ENCODE data around the gene CDH4. TPM values are rescaled to one million over a fixed set of nuclear protein-coding genes. Genes with fewer than 3 reads are reported as not detected.
"Not testable (repeated sequence)": the region's sequence is repeated elsewhere in the genome, so short reads cannot be mapped to it uniquely, and the experiment has no call there.

Gene CDH4
- total RNA-seq, 1 donor from 2014 or later = 1.1 TPM

- no peak for DNase-seq
These were observed 207.6 kb downstream of the CDH4 start for GRCh38 chr20:61459705-61460104.

GRCh38 chr20:61460261-61461052 is 208.4 kb downstream of the CDH4 start:
- no peak for DNase-seq

DNA sequence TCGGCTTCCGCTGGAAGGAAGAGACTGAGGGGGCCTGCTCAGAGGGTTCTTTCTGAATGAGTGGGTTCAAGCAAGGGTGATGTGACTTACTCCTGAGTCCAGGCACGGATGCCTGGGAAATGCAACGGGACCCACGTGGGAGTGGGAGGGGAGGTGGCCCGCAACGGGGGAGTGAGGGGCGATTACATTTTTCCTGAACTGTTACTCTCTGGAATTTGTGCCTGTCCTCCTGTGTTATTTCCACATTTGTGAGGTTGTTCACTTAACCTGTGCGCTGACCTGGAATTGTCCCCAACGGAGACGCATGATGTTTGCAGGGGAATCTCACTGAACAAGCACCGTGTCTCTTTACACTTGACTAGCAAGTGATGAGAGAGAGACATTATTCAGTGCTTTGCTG is 209.4 kb downstream of the CDH4 start:
- DNase-seq = no peak

DNA sequence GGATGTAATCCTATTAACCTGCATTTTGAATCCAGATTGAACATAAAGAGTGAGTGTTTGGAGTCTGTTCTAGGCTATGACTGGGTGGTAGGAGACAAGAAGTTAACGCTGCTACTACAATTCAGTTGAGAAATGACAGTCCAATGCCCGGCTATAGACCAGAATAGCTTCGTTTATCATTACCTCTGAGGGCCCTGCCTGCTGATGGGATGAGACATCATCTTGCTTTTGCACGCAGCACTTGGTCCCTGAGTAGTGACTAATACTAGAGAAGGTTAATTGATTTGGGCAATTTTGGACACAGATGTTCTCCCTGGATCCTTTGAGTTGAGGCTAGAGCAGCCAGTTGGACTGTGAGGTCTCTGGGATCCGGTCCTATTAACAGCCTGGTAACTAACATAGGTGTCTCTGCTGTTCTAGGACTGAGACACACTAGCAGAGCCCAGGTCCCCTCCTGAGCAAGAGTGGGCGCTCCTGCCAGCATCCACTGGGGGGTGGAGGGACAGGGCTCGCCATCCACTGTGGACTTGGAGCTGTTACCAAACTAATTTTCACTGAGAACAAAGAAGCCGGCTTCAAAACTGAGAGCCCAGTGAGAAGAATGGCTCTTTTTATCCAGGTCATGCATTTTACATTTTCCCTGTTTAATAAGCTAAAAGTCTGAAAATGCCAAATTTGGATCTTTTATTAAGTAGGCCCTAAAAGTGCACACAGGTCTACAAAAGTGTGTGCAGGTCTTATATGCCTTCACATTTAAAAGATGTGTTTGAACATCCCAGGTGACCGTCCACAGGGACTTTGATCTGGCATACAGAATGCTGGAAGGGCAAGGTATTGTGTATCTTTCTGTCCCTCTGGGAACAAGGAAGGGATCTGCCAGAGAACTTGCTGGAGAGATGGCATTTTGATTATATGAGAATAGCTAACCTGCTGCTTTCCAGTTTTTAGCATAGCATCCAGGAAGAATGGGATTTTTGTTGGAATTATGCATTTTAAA is 212.5 kb downstream of the CDH4 start:
- no peak for DNase-seq

- DNase-seq = no peak
These were observed 223.7 kb downstream of the CDH4 start for GRCh38 chr20:61475729-61476128.

DNA sequence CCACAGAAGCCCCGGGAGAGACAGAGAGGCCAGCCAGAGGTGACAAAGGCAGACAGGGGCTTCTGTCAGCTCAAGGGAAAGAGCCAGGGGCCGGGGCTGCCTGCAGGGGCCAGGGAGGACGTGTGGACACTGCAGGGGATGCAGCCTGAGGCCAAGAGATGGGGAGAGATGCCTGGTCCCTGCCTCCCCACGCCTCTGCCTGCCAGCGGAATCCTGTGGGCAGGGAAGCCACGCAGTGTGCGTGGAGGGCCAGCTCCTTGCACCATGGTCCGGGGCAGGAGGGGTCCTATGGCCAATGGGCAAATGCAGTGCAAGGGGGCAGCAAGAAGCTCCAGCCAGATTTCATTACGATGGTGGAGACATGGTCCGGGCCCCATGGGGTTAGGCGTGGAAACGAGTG is 224.9 kb downstream of the CDH4 start:
- DNase-seq = no peak

DNA sequence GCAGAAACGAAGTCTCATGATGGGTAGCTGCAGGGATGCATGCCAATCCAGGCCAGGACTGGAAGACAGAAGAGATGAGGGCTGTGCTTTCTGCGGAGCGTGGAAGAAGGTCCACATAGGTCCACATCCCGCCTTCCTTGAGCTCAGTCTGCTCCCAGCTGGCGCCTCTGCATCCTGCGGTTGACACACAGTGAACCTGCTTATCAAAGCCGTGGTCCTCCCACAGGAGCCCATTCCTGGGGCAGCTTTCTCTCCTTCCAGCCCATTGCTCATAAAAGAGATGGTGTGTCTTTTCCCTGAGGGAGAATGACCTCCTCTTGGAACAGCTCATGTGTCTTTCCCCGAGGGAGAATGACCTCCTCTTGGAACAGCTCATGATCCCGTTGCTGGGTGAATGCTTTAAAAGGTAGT is 225.4 kb downstream of the CDH4 start:
- DNase-seq = no peak

GRCh38 chr20:61478094-61478493 is 226.0 kb downstream of the CDH4 start:
- DNase-seq = peak; percentile 50

DNA sequence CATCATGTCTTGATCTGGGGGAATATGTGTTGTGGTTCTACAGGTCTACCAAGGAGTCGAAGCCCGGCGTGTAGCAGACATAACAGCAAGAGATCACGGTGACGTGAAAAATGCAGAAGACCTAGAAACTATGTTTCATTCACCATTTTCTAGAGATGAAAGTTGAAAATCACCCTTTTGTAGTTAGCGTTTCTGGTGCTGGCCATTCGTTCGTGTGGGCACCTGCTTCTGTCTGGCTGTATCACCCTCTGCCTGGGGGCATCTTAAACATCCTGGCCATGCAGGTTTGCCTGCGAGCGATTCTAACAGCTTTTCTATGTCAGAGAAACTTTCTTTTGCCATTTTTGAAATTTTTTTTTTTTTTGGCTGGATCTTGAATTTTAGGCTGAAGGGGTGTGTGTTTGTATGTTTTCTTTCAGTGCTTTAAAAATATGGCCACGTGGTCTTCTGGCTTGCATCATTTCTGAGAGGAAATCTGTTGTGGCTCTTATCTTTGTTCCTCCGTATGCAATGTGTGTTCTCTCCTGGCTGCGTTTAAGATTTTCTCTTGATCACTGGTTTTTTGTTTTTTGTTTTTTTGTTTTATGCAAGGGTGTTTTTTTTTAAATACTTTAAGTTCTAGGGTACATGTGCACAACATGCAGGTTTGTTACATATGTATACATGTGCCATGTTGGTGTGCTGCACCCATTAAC is 226.7 kb downstream of the CDH4 start:
- no peak for DNase-seq

- DNase-seq = not testable (repeated sequence)
These were observed 227.4 kb downstream of the CDH4 start for GRCh38 chr20:61479433-61479832.

DNA sequence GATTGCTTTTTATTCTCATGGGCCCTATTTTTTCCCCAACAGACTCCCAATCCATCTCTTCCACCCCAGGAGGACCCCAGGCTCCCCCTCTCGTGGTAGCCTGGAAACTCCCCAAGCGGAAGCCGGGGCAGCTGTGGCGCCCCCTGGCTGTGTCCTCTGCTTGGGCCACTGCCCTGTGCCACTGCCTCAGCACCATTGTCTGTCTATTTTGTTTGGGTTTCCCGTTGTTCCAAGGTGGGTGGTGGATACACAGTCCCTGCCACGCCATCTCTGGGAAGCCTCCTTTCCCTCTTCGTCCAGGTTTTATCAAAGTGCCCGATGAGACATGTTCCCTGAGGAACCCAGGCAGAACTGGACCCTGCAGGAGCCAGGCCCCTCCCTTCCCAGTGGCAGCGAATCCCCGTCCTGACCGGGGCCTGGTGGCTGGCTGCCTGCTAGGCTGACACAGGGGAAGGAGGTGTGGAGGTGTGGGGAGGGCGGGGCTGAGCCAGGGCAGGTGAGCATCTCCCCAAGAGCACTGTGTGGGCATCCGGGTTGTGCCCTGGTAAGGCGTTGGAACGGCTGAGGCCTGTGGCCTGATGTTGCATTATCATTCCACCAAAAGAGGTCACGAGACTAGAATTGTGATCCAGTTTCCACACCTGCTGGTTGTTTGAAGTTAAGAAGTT is 228.2 kb downstream of the CDH4 start:
- no peak for DNase-seq

DNA sequence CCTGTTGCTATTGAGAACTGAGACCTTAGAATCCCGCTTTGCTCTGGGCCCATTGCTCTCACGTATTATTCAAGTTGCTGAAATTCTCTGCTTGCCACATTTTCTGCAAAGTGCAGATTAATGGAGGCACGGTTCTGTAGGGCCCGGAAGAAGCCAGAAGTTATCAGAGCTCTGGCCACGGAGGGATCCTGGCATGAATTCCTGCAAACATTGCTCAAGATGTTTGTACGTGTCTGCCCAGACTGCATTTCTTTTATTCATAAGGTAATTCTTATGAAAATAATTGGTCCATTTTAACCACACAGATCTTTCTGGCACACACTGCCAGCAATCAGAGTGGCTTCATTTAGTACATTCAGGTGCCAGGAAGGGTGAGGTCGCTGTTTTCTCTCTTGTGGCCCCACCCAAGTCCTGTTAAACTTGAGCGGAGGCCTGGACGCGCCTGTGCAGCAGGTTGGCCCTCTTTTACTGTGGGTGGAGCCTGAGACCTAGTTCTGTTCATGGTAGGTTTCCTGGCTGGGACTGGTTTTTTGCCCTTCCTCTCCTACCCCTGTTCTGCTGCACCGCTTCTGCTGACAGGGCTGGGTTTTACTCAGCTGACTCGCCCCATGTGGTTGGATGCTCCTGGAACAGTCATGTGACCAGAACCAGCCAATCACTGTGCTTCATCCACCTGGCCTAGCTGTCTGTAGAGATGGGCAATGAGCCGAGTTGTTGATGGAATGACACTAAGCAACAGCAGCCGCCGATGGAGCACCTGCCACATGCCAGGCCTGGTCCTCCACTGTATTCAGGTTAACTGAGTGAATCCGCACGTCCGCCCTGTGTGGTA is 230.2 kb downstream of the CDH4 start:
- no peak for DNase-seq

GRCh38 chr20:61482901-61483300 is 230.8 kb downstream of the CDH4 start:
- DNase-seq = no peak

GRCh38 chr20:61483336-61484067 is 231.4 kb downstream of the CDH4 start:
- no peak for DNase-seq

DNA sequence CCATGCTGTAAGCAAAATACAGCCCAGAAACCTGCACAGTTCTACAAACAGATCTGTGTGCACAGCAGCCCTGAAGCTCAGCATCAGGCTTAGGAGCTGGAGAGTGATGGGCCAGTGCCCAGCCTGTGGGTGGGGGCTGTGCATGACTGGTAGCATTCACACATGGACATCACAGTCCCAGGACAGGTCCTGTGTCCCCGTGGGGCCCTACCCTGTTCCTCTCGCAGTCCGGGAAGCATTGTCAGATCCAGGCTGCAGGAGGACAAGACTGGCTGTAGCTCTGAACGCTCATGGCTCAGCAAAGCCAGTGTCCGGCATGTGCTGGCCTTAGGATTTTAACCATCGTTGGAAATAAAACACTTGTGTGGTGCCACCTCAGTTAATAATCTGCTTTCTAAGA is 234.1 kb downstream of the CDH4 start:
- no peak for DNase-seq

GRCh38 chr20:61487346-61487996 is 235.4 kb downstream of the CDH4 start:
- peak; percentile 57 for DNase-seq

DNA sequence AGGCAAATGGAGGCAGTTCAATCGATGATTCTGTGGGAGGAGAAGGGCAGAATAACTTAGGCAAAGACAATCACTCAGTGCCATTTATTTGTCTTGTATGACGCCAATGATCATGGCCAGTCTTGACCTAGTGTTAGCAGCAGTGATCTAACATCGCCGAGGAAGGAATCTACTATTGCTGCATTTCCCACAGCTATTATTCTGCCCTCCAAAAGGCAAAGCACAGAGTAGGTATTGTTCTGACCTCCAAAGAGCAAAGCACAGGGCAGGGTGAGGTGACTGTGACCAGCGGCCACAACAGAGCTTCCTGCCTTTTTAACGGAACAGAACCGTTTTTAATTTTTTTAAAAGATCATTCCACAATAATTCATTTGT is 235.9 kb downstream of the CDH4 start:
- DNase-seq = no peak

DNA sequence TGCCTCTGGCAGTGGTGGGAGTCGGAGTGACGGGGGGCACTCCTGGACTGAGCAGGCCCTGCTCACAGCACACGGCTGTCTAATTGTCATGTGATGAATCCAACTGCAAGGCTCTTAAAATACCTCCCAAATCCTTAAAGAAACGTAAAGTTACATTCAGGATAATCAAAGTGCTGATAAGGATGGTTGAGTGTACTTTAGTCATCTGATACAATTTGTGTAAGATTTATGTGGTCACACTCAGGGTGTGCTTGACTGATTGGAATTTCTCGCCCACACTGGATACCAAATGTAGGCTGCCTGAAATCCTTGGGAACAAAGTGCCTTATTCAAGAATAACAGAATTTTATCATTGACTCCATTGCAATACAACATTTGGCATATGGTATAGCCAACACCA is 238.7 kb downstream of the CDH4 start:
- DNase-seq = no peak

DNA sequence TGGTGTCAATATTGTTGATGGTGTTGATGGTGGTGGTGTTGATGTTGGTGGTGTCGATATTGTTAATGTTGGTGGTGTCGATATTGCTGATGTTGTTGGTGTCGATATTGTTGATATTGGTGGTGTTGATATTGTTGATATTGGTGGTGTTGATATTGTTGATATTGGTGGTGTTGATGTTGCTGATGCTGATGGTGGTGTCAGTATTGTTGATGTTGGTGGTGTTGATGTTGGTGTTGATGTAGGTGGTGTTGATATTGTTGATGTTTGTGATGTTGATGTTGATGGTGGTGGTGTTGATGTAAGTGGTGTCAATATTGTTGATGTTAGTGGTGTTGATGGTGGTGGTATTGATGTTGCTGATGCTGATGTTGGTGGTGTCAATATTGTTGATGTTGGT is 240.0 kb downstream of the CDH4 start:
- DNase-seq = no peak

DNA sequence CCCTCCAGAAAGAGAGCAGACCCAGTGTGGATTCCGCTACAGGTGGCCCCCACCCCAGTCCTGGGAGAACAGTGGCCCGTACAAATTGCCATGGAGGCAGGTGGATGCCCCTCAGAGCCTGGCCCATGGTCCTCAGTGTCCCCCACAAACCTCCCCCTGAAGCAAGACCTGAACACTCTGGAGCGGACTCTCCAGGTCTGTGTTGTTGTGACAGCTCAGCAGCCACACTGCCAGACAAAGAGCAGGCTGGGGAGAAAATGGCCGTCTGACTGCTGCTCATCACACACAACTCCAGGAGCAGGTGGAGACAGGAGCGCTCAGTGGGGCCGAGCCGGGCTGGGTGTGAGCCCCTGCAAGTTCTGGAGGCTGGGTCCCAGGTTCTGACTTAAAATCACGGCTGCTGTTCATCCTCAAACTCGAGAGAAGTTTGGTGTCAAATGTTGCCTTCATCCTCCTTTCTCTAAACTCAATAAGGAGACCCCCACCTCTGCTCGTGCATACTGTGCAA is 241.8 kb downstream of the CDH4 start:
- no peak for DNase-seq
